Stimulated activated CD8-positive, alpha-beta memory T cell treated with anti-CD3 and anti-CD28 coated beads, Interleukin-15, amount 100 ng/mL, for 4 hours (primary cell): ENCODE data around the gene SLC39A7.

Experiments
- DNase-seq, 2 donors: peaks; one replicate each; pipeline ENCODE4 v3.0.0-alpha.2; 2020; ENCODE audit warnings: low read depth in 2 of 2

Gene SLC39A7, protein sequence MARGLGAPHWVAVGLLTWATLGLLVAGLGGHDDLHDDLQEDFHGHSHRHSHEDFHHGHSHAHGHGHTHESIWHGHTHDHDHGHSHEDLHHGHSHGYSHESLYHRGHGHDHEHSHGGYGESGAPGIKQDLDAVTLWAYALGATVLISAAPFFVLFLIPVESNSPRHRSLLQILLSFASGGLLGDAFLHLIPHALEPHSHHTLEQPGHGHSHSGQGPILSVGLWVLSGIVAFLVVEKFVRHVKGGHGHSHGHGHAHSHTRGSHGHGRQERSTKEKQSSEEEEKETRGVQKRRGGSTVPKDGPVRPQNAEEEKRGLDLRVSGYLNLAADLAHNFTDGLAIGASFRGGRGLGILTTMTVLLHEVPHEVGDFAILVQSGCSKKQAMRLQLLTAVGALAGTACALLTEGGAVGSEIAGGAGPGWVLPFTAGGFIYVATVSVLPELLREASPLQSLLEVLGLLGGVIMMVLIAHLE

DNA sequence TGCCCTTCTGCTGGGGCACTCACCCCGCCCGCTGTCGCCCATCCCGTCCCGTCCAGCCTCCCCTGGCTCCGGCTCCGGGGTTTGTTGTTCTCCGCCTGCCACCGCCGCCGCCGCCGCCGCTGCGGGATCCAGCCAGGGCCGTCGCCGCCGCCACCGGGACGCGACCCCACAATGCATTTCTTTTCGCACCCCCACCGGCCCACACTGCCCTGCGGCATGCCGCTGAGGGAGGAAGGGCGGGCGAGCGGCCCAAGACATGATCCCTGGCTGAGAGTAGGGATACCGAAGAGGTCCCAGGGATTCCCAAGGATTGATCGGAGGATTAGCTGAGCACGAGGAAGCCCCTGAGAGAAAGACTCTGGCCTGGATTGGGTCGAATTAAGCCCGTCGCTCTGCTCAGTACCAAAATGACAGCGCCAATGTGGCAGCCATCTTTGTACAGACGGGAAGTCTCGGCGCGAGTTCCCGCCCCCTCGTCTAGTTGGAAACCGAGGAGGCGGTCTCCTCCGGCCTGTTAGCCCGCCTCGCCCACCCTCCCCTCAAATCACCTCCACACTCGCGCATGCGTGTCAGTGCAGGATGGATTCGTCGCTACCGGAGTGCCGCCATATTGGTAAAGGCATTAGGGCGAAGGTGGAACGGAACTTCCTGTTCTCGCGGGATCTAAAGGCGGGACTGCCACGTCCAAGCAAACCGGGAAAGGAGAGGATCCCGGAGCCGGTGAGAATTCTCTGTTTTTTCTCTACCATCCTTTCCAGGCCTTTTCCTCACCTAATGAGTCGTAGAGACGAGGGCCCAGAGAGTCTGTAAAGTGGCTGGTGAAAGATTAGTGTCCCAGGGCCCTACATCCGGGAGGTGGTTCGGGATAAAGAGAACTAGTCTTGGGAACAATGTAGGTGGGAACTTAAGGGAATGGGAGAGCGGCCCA, at the start of gene SLC39A7, which contains the start of gene RXRB:
TSS of gene SLC39A7 (plus strand) at position 649 of the 928 bp plus-strand sequence. CDS start 379 bp downstream, outside the sequence.
TSS of gene RXRB (minus strand) at position 447 of the 928 bp plus-strand sequence. CDS start at position 258, 189 bp downstream.
- peak; percentile 98 to 100 for DNase-seq

DNA sequence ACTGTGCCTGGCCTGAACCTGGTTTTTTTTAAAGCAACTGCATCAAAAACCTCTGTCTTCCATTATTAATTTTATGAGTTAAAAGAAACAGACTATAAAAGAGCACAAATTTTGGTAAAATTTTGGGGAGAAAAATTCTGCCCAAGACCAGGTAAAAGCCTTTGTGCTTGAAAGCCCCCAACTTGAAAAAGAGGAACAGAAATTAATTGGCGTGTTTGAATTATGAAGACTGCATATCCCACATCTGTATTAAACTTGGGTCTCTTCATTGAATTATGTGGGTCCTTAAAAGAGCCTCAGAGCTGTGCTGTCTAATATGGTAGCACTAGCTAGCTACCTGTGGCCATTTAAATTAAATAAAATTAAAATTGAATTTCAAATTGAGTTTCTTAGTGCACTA, 49.6 kb upstream of the SLC39A7 start:
- no peak for DNase-seq

DNA sequence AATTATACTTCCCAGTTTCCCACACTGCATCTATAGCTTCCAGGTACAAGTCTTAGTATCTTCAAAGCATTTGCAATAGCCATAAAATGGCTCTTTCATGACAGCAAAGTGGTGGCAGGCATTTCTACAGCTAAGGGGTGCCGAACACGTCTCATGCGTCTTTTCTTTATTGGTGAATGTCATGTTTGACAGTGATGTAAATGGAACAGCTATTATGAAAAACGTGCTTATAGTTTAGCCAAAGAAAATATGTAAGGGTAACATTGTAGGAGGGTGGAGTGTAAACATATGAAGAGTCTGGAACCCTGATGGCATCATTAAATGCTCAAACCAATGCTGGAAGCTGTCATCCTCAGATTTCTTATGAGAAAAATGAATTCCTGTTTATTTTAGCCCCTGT, 46.3 kb upstream of the SLC39A7 start:
- no peak for DNase-seq

DNA sequence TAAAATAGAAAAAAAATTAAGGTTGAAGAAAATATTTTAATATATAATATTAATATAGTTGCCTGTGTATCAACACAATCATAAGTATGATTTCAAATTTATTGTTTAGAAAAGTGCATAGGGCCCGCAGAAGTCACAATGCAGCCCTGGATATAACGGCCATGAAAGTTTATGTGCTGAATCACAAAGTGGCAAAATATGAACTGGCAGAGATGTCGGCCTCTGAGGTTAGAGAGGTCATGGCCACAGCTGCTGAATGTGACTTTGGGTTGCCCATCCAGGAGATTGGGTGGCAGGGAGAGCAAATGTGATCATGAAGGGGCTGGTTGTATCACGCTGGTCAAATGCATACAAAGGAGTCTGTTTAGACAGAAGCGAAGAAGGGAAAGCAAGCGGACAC, 44.1 kb upstream of the SLC39A7 start:
- DNase-seq: no peak

DNA sequence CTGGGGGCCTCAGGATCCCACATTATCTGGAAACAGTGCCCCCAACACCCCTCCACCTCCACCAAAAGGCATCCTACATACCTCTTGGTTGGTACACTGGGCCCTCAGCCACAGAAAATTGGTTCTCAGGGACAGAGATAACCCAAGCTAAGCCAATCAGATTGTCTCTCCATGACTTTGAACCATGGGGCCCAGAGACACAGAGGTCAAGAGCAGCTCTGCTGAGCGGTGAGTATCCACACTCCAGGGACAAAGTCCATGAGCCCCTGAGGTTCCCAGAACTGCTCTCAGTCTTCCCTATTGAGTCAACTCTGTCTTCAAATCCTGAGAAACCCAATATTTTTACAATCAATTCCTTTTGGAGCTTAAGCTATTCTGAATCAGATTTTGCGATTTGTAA, 43.7 kb upstream of the SLC39A7 start:
- DNase-seq: no peak

DNA sequence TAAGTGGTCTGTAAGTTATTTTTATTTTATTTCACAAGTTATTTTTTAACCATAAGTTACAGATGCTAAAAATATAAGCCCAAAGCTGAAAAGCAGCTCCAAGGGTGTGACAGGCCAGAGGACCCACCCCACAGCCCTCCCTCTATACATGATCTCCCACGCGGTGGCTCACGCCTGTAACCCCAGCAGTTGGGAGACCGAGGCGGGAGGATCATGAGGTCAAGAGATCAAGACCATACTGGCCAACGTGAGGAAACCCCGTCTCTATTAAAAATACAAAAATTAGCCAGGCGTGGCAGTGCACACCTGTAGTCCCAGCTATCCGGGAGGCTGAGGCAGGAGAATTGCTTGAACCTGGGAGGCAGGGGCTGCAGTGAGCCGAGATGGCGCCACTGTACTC, 40.6 kb upstream of the SLC39A7 start:
- no peak for DNase-seq

DNA sequence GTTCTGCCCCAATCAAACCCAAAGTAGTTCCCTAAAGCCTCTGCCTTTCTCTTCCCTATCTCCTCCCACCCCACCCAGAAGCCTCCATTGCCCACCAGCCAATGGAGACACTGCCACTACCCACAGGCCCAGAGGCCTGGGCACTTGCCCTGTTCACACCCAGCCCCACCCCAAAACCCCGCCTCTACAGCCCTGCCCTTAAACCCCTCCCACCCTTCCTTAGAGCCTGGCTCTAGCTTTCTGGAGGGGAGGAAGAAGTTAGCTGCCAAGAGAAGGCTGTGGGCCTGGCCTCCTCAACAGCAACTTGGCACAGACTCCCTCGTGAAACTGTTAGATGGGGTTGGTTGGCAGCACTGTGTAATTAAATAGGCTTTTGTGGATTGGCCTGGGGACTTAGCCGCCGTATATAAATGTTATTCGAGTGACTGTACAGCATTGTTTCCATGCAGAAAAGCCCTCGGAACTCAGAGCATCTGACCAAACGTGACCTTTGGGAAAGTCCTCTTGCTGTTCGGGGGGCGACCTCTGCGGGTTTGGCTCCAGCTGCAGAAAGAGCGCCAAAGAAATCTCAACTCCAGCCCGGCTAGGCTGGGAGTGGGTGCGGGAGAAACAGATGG, 39.8 kb upstream of the SLC39A7 start:
- DNase-seq: no peak

DNA sequence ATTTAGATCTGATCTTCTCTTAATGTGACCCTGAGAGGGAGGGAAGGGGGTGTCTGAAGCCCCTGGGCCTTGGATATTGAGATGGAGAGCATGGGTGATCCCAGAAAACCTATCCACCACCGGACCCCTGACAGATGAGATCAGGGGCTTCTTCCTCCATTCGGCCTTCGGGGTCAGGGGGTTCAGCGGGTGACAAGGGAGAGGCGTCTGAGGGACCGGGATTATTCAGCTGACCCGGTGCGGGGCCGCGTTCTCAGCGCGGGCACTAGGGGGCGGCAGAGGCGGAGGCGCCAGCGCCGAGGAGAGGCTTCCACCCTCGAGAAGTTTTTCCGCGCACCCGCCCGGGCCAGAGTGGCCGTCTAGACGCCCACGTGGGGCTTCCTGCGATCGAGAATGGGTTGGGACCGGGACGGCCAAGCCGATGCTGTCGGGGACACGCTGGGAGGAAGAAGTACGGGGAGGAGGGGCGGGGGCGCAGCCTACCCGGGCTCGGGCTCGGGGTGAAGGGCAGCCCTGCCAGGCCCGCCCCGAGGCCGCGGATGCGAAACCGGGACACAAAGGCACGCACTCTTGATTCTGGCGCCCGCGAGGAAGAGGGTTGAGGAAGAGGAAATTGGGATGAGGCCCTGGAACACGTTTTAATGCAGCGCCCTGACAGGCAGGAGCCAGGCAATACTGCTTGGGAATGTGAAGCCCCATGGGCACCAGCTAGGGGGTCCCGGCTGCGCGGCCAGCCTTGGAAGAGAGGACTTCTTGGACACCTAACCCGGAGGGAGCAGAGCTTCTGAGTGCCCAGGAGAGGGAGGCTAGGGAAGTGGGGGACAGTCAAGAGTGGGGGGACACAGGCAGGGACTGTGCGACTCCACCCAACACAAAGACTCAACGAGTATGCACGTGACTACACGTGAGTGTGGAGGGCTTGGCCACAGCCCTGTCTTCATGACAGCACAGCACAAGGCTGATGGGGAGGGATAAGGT, 39.0 kb upstream of the SLC39A7 start:
- peak; percentile 60 to 68 for DNase-seq

DNA sequence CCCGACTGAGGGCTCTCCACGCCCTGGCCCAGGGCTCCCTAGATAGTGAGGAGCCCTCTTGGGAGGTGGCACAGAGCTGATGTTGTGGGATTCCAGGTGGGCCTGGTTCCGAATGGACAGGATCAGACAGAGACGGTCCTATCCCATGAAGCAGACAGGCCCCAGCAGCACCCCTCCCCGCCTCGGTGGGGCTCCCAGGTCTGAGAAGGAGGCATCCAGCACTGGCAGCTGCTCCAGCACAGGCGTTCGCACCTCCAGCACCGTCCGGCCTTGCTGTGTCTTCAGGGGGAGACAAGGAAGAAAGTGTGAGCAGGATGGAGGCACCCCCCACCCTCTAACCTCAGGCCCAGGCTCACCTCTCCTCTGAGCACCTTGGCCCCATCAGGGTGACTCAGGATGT, 37.1 kb upstream of the SLC39A7 start:
- DNase-seq: no peak

DNA sequence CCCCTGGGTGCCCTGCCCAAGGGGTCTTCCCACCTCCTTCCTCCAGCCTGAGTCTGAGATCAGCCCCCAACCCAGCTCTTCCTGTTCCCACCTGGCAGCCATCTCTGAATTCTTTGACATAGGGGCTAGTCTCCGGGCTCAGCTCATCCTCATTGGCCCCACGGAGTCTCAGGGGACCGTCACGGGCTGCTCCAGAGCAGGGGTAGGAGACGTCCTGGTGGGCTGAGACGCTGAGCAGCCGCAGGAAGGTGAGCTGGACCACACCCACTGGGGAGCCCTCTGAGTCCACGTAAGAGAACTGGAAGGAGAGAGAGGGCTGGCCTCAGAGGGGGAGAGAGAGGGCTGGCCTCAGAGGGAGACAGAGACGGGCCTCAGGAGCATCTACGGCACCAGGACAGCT, 36.5 kb upstream of the SLC39A7 start:
- no peak for DNase-seq

DNA sequence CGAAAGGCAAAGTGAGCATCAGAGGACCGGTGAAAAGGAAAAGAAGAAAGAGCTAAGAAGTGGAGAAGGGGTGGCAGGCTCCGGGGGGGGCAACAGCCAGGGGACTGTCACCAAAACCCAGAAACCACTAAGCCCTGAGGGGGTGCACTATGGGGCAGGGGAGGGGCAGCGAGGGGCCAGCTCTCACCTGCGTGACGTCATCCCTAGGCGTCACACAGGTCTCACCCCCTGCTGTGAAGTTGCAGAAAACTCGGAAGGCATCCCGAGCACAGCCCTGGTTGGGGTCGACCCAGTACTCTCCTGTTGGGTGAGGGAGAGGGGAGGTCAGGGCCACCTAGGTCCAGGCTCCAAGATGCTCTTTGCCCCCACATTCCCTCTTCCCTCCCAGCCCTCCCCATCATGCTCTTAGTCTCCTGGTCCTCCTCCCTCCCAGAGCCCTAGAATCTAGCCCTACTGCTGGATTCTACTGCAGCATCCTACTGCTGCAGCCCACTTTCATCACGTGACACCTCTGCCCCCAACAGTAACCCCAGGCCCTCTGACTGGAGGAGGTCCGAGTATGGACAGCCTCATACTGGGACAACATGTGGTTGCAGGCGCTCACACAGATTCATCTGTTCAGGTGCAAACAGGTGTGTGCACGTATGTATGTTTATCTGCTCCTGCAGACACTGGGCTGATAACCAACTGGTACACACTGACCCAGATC, 35.8 kb upstream of the SLC39A7 start:
- DNase-seq: no peak

DNA sequence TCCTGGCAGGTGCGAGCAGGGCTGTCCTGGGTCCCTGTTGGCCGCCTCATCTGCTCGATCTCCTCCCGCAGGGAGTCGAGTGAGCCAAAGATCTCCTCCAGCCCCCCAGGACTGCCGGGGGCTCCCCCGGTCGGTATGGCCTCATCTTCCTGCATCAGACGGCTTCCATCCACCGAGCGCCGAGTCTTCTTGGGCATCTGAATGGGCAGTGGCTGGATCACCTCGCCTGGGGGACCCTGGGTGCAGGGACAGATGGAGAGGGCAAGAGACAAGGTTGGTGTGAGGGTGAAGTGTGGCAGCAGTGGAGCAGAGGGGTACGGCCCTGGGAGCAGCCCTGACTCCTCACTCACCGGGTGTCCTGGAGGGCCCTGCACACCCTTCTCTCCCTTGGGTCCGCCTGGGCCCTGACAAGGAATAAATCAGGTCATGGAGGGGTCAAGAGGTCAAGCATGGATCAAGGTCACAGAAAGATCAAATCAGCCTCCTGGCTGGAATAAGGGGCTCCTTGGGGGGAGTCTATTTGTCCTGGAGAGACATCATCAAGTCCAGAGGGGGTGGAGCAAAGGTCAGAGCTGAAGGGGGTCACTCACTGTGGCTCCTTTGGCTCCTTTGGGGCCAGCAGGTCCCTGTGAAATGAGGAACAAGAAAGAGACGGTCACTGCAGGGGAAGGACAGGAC, 34.9 kb upstream of the SLC39A7 start:
- no peak for DNase-seq

DNA sequence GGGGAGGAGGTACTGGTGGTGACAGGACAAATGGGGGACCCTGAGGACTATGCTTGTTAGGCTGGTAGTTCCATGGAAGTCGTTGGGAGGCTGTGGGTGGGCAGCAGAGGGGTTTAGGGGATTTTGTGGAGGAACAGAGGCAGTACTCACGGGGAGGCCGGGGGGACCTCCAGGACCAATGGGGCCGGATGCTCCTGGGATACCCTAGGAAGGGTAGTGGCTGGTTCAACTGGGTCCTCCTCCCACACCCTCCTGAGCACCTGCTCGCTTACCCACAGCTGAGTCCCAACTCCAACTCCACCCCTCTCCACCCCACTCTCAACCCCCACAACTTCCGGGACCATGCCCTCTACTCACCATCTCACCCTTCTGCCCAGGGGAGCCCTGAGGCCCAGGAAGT, 34.3 kb upstream of the SLC39A7 start:
- no peak for DNase-seq

DNA sequence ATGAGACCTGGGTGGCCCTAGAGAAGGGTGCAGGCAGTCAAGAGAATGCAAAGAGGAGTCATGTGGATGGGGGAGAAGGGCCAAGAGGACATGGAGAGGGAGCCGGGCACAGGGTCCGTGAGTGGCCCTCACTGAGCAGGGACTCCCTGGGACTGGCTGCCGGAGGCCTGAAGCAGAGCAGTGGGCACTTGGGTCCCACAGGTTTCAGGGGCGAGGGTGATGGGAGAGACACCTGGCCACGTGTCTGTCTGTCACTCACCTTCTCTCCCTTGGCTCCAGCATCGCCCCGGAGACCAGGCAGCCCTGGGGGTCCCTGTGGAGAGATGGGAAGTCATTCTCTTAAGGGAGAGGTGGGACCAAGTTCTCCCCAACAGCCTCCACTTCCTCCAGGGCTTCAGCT, 33.9 kb upstream of the SLC39A7 start:
- DNase-seq: no peak

DNA sequence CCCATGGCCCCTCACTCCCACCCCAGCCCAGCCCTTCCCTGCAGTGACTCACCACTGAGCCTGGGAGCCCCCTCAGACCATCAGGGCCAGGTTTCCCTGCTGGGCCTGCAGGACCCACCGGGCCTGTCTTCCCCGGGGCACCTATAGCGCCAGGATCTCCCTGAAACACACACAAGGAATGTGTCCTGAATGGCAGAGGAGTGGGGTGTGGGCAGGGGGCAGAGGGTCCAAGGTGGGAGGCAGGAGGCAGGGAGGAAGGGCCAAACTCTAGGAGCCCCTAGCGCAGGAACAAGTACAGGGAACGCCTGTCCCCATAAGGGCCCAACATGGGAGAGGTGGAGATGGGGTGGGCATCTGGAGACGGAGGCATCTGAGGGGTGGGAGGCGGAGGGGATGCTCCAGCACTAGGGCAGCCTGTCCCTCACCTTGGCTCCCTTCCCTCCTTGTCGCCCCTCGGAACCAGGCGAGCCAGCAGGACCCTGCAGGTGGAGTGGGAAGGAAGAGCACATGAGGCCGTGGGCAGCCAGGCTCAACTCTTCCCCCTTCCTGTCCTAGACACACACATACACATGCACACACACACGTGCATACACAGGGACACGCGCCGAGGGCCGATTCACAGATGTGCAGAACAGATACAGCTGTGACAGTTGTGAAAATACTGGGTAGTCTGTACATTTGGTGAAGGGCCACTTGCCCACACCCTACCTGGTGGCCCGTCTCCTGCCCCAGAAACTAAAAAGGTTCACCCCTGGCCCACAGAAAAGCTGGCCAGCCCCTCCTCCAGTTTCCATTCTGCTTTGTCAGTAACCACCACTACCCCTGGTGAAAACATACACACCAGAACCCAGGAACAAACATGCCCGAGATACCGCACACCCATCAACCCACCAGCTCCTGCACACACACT, 33.0 kb upstream of the SLC39A7 start:
- no peak for DNase-seq

DNA sequence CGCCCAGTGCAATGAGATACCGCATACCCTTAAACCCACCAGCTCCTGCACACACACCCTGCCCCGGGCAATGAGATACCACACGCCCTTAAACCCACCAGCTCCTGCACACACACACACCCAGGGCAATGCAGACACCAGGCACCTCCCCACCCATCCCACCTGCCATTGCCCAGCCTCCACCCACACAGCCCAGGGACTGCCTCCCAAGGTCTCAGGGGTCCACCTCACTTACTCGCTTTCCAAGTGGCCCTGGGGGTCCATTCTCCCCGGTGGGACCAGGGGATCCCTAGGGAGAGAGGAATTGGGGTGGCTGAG, 32.4 kb upstream of the SLC39A7 start:
- no peak for DNase-seq

DNA sequence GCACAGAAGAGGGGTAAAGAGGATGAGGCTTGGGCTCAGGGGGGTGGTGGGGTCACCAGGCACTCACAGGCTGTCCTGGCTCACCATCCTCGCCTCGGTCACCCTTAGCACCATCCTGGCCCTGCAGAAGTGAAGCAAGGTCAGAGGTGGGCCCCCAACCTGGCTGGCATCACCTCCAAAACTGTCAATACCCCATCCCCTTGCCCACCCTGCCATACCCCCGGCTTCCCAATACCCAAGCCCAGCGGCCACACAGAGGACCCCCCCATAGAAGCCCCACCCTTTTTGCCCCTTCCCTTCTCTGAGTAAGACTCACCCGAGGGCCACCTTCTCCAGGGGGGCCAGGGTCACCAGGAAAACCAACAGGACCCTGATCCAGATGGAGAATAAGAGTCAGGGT, 32.0 kb upstream of the SLC39A7 start:
- no peak for DNase-seq

DNA sequence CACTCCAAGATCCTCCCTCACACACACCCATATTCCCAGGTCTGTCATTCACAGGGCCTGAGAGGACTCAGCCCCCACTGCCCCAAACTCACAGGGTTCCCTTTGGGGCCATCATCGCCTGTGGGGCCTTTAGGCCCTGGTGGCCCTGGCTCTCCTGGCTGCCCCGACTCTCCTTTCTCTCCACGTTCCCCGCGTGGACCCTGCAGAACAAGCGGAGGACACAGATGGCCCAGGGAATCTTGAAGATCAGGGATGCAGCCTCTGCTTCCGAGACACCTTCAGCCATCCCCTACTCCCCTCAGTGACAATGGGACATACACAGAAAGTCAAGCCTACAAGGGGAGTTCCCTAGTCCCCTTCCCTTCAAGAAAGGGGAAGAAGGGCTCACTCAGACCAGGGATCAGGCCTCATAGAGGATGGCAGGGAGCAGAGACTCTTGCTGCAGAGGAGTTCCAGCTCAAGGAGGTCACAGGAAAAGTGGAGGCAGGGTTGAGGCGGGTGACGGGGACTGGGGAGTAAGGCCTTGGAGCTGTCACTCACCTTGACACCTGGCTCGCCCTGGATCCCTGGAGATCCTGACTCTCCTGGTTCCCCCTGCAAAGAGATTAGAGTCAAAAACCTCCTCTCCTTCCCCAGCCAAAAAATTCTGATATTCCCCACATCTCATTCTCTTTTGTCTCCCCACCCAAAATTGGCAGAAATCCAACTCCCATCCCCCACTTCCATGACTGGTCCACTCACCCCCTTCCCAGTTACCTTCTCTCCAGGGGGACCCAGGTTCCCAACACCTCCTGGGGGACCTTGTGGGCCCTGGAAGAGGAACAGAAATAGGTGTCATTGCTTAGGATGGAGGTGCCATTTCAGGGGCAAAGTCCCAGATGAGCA, 31.1 kb upstream of the SLC39A7 start:
- no peak for DNase-seq
